H1 (cell line): ENCODE results near the gene ADGRB3. TPM values are rescaled to one million over a fixed set of nuclear protein-coding genes. Genes with fewer than 3 reads are reported as not detected.

Experiments
- CTCF ChIA-PET: fragments of 300-600 bp; sonication (Branson Sonifier 250); formaldehyde crosslinking; loops from one replicate; lab custom pipeline; 2021; ENCODE audit not compliant: partially characterized antibody; lab: Charles Lee
- POLR2A ChIA-PET: fragments of 300-600 bp; sonication (Branson Sonifier 250); formaldehyde crosslinking; loops from one replicate; lab custom pipeline; 2021; ENCODE audit warnings: inconsistent platforms; ENCODE audit not compliant: partially characterized antibody; lab: Charles Lee
- DNase-seq, 2 experiments: peaks; one replicate each; pipeline versions ENCODE4 v3.0.0 to v3.0.0-alpha.2; 2010 to 2022; ENCODE audit warnings: low spot score in 2 of 2, low read depth in 1 of 2, mixed read lengths in 1 of 2
- FAIRE-seq: peaks from 2 replicates; lab custom pipeline; 2011; peaks lifted over from hg19 to GRCh38; lab: Jason Lieb, UNC
- H2AFZ ChIP-seq: 2 replicates; pipeline ENCODE4 v1.8.1; 2012; ENCODE audit warnings: low read length, inconsistent platforms
- H2AK5ac ChIP-seq: 2 replicates; pipeline ENCODE4 v1.6.1; 2013; ENCODE audit warnings: low read depth, low read length
- H2BK120ac ChIP-seq: replicated peaks from 2 replicates; pipeline ENCODE3; 2013; ENCODE audit warnings: low read depth, low read length, inconsistent platforms
- H2BK12ac ChIP-seq: 2 replicates; pipeline ENCODE4 v1.6.1; 2013; ENCODE audit warnings: low read depth, low read length
- H2BK15ac ChIP-seq: 2 replicates; pipeline ENCODE4 v1.6.1; 2013; ENCODE audit warnings: low read length
- H2BK20ac ChIP-seq: 2 replicates; pipeline ENCODE4 v1.6.1; 2013; ENCODE audit warnings: low read length
- H2BK5ac ChIP-seq: 2 replicates; pipeline ENCODE4 v1.6.1; 2013; ENCODE audit warnings: low read depth, low read length
- H3K14ac ChIP-seq: 2 replicates; pipeline ENCODE4 v1.6.1; 2013; ENCODE audit warnings: inconsistent platforms; ENCODE audit not compliant: insufficient read length
- H3K18ac ChIP-seq: 2 replicates; pipeline ENCODE4 v1.6.1; 2013; ENCODE audit warnings: low read length; ENCODE audit errors: extremely low read depth
- H3K23ac ChIP-seq: 2 replicates; pipeline ENCODE4 v1.6.1; 2013; ENCODE audit warnings: inconsistent platforms; ENCODE audit not compliant: insufficient read length
- H3K23me2 ChIP-seq: 2 replicates; pipeline ENCODE4 v1.6.1; 2013; ENCODE audit warnings: low read depth, low read length
- H3K27ac ChIP-seq: 2 replicates; pipeline ENCODE4 v1.6.1; 2011; ENCODE audit warnings: low read depth, low read length, inconsistent platforms
- H3K27me3 ChIP-seq, 4 experiments: replicated peaks in 1 of 4; 1 replicate in 1 of 4; 2 replicates in 3 of 4; pipeline versions ENCODE4 v1.6.1 to v1.8.1; 2011 to 2013; ENCODE audit warnings: low read length in 3 of 4, mild to moderate bottlenecking in 3 of 4, inconsistent platforms in 2 of 4, mixed read lengths in 2 of 4, moderate library complexity in 1 of 4; ENCODE audit not compliant: control insufficient read depth in 3 of 4, insufficient read depth in 3 of 4; ENCODE audit errors: extremely low read depth in 1 of 4
- H3K36me3 ChIP-seq, 4 experiments: 2 replicates each; pipeline versions ENCODE4 v1.6.1 to v1.8.1; 2011 to 2013; ENCODE audit warnings: mild to moderate bottlenecking in 4 of 4, low read length in 3 of 4, moderate library complexity in 2 of 4, control low read depth in 1 of 4, inconsistent platforms in 1 of 4; ENCODE audit not compliant: insufficient read depth in 4 of 4, control insufficient read depth in 2 of 4
- H3K4ac ChIP-seq: replicated peaks from 2 replicates; pipeline ENCODE3; 2013; ENCODE audit warnings: low read length, low read depth, mixed read lengths, inconsistent platforms; ENCODE audit not compliant: insufficient read length
- H3K4me1 ChIP-seq, 4 experiments: replicated peaks in 1 of 4; 1 replicate in 1 of 4; 2 replicates in 3 of 4; pipeline versions ENCODE4 v1.6.1 to v1.8.1; 2011 to 2013; ENCODE audit warnings: low read length in 3 of 4, inconsistent platforms in 2 of 4, mixed read lengths in 1 of 4; ENCODE audit not compliant: insufficient read depth in 4 of 4, control insufficient read depth in 3 of 4
- H3K4me2 ChIP-seq, 2 experiments: 2 replicates each; pipeline versions ENCODE4 v1.6.1 to v1.8.1; 2011 to 2013; ENCODE audit warnings: low read depth in 2 of 2, low read length in 2 of 2, control low read depth in 1 of 2, inconsistent platforms in 1 of 2, mild to moderate bottlenecking in 1 of 2; ENCODE audit not compliant: insufficient read depth in 1 of 2
- H3K4me3 ChIP-seq, 4 experiments: fragments of 200-600, 300-600 bp in 1 of 4; sonication (generic), shearing (Covaris generic), sonication (Bioruptor Twin) in 1 of 4; 2 replicates each; pipeline versions ENCODE4 v1.5.1 to v1.8.1; 2011 to 2016; ENCODE audit warnings: low read length in 4 of 4, low read depth in 3 of 4, control low read depth in 2 of 4, inconsistent platforms in 2 of 4, mild to moderate bottlenecking in 2 of 4, mixed read lengths in 1 of 4, moderate library complexity in 1 of 4; ENCODE audit not compliant: insufficient read depth in 2 of 4; ENCODE audit errors: extremely low read depth in 1 of 4
- H3K56ac ChIP-seq: replicated peaks from 2 replicates; pipeline ENCODE3; 2013; ENCODE audit warnings: low read depth, mild to moderate bottlenecking, mixed read lengths, low read length, inconsistent platforms; ENCODE audit not compliant: insufficient read length
- H3K79me1 ChIP-seq: 2 replicates; pipeline ENCODE4 v1.6.1; 2013; ENCODE audit warnings: low read depth, low read length, control low read depth
- H3K79me2 ChIP-seq, 2 experiments: 2 replicates each; pipeline versions ENCODE4 v1.6.1 to v1.8.1; 2012 to 2013; ENCODE audit warnings: low read length in 2 of 2, mild to moderate bottlenecking in 2 of 2, inconsistent platforms in 1 of 2; ENCODE audit not compliant: insufficient read depth in 2 of 2, control insufficient read depth in 1 of 2
- H3K9ac ChIP-seq, 4 experiments: replicated peaks in 1 of 4; 1 replicate in 1 of 4; 2 replicates in 3 of 4; pipeline versions ENCODE4 v1.6.1 to v1.8.1; 2011 to 2013; ENCODE audit warnings: low read depth in 3 of 4, low read length in 3 of 4, control low read depth in 2 of 4, mild to moderate bottlenecking in 2 of 4, moderate library complexity in 2 of 4, inconsistent platforms in 1 of 4; ENCODE audit errors: extremely low read depth in 1 of 4
- H3K9me3 ChIP-seq, 2 experiments: 2 replicates each; pipeline versions ENCODE4 v1.6.1 to v1.8.1; 2012 to 2013; ENCODE audit warnings: mild to moderate bottlenecking in 2 of 2, moderate library complexity in 2 of 2, control low read depth in 1 of 2, inconsistent platforms in 1 of 2, low read depth in 1 of 2, low read length in 1 of 2, mixed read lengths in 1 of 2; ENCODE audit not compliant: insufficient read depth in 2 of 2
- H4K20me1 ChIP-seq, 2 experiments: replicated peaks in 1 of 2; 2 replicates each; pipeline versions ENCODE3 to v1.8.1; 2011 to 2013; ENCODE audit warnings: inconsistent platforms in 2 of 2, low read length in 2 of 2, mild to moderate bottlenecking in 1 of 2; ENCODE audit not compliant: insufficient read depth in 2 of 2, control insufficient read depth in 1 of 2
- H4K5ac ChIP-seq: 2 replicates; pipeline ENCODE4 v1.6.1; 2013; ENCODE audit warnings: low read length, low read depth, mixed read lengths, inconsistent platforms; ENCODE audit not compliant: insufficient read length
- H4K8ac ChIP-seq: 2 replicates; pipeline ENCODE4 v1.8.0; 2013; ENCODE audit warnings: mild to moderate bottlenecking, moderate library complexity, low read length, inconsistent platforms; ENCODE audit not compliant: insufficient read depth; ENCODE audit errors: extremely low read depth
- H4K91ac ChIP-seq: replicated peaks from 2 replicates; pipeline ENCODE3; 2013; ENCODE audit warnings: low read length, mixed read lengths, inconsistent platforms; ENCODE audit not compliant: insufficient read length
- CBX8 ChIP-seq: fragments of 300-800, 300-1000 bp; sonication (generic); IDR thresholded peaks from 2 replicates; pipeline ENCODE4 v1.7.1; 2016; ENCODE audit warnings: low read depth, low read length, borderline replicate concordance
- CHD2 ChIP-seq: IDR thresholded peaks from 2 replicates; pipeline ENCODE4 v1.6.1; 2012; ENCODE audit warnings: low read length, improper control_type of control experiment
- FOSL1 ChIP-seq: IDR thresholded peaks from 2 replicates; pipeline ENCODE4 v1.6.1; 2011; ENCODE audit warnings: mild to moderate bottlenecking, low read depth, low read length, moderate library complexity; ENCODE audit not compliant: insufficient read depth
- GABPA ChIP-seq: IDR thresholded peaks from 2 replicates; pipeline ENCODE4 v1.6.1; 2011; ENCODE audit warnings: mild to moderate bottlenecking, low read length, moderate library complexity, borderline replicate concordance; ENCODE audit not compliant: insufficient read depth
- JUND ChIP-seq: IDR thresholded peaks from 2 replicates; pipeline ENCODE4 v1.6.1; 2011; ENCODE audit warnings: mild to moderate bottlenecking, improper control_type of control experiment, low read length
- NANOG ChIP-seq: IDR thresholded peaks from 2 replicates; pipeline ENCODE4 v1.6.1; 2011; ENCODE audit warnings: low read length, low read depth, mild to moderate bottlenecking, inconsistent platforms; ENCODE audit not compliant: insufficient read depth, poor library complexity, severe bottlenecking
- POLR2A ChIP-seq, 2 experiments: IDR thresholded peaks; 1 replicate in 1 of 2; 2 replicates in 1 of 2; pipeline ENCODE4 v1.6.1; 2011; ENCODE audit warnings: low read depth in 2 of 2, low read length in 2 of 2, mild to moderate bottlenecking in 2 of 2; ENCODE audit errors: control extremely low read depth in 1 of 2
- RAD21 ChIP-seq, 2 experiments: IDR thresholded peaks in 1 of 2; conservative IDR thresholded peaks in 1 of 2; 2 replicates each; pipeline ENCODE4 v1.6.1; 2011; ENCODE audit warnings: low read depth in 2 of 2, low read length in 2 of 2, improper control_type of control experiment in 1 of 2, inconsistent platforms in 1 of 2, mild to moderate bottlenecking in 1 of 2, moderate library complexity in 1 of 2
- RBBP5 ChIP-seq: IDR thresholded peaks from 2 replicates; pipeline ENCODE4 v1.7.1; 2012; ENCODE audit warnings: low read depth, mild to moderate bottlenecking, inconsistent platforms, low read length, moderate library complexity, borderline replicate concordance
- RFX5 ChIP-seq: IDR thresholded peaks from 2 replicates; pipeline ENCODE4 v1.6.1; 2011; ENCODE audit warnings: low read depth, low read length, improper control_type of control experiment, borderline replicate concordance
- RNF2 ChIP-seq: fragments of 200-900, 300-1000 bp; sonication (generic); IDR thresholded peaks from 2 replicates; pipeline ENCODE4 v1.7.1; 2016; ENCODE audit warnings: borderline replicate concordance, low read depth, mild to moderate bottlenecking, antibody characterized with exemption, low read length; ENCODE audit not compliant: poor library complexity, severe bottlenecking; ENCODE audit errors: missing control alignments
- RXRA ChIP-seq: IDR thresholded peaks from 2 replicates; pipeline ENCODE4 v1.6.1; 2011; ENCODE audit warnings: low read depth, mild to moderate bottlenecking, low read length, moderate library complexity; ENCODE audit not compliant: insufficient read depth
- YY1 ChIP-seq: IDR thresholded peaks from 2 replicates; pipeline ENCODE4 v1.6.1; 2011; ENCODE audit warnings: low read depth, mild to moderate bottlenecking, low read length
- ZNF274 ChIP-seq: IDR thresholded peaks from 2 replicates; pipeline ENCODE4 v1.7.0; 2012; ENCODE audit warnings: low read length, borderline replicate concordance; ENCODE audit errors: extremely low read depth
- WGBS, 2 experiments: shearing (Covaris generic) in 1 of 2; methylation state at CpG; one replicate each; pipeline versions ENCODE4 v1.1.6 to v1.1.7; 2013 to 2015; ENCODE audit warnings: low lambda C conversion rate in 2 of 2, mixed read lengths in 2 of 2, inconsistent platforms in 1 of 2, low coverage in 1 of 2, missing lambda C conversion rate in 1 of 2; ENCODE audit not compliant: insufficient replicate concordance in 2 of 2, insufficient coverage in 1 of 2, insufficient read length in 1 of 2; ENCODE audit errors: extremely low coverage in 1 of 2, missing lambda C conversion rate in 1 of 2; 5-methylcytosine and 5-hydroxymethylcytosine counted together
- polyA plus RNA-seq, 7 experiments: library from polyadenylated mRNA; depleted of rRNA in 3 of 7; stranded (reverse) in 5 of 7; unstranded in 2 of 7; fragments of >200 nt in 5 of 7; fragments of 200-250 nt in 2 of 7; gene quantifications; 1 replicate in 5 of 7; 2 replicates in 1 of 7; 4 replicates in 1 of 7; pipeline versions ENCODE4 v1.2.1 to v1.2.3, GENCODE V29; 2011 to 2013; ENCODE audit warnings: missing spikeins in 2 of 7, mixed read lengths in 2 of 7
- total RNA-seq: library from RNA; stranded (reverse); fragmentation: NEBNext Ultra II Directional; extraction: Animal tissue kit (Norgen Biotek cat#: 25700); gene quantifications from 2 replicates; pipeline ENCODE4 v1.2.1, GENCODE V29; 2021

The ADGRB3 gene
- total and polyA plus RNA-seq, 2 of the 8 experiments (the other 6 are each of a cell fraction or from before 2014, with no cell fraction given), result 0.35 to 1.2 TPM

- H2BK120ac ChIP-seq, result no peak overlapping the region
- POLR2A ChIA-PET, result no interaction called here
- H2AFZ ChIP-seq, result 0 out of 2 replicates have a peak overlapping the region, but pooled peaks have one; percentile 11
- FAIRE-seq, result no peak
- H3K23me2 ChIP-seq, result no peaks in the 10 kb centered on the region
- no peak overlapping the region for H3K4me2 ChIP-seq
- H3K56ac ChIP-seq, result no peak overlapping the region
- no peaks in the 10 kb centered on the region for H3K27me3 ChIP-seq
- H3K27ac ChIP-seq, result no peak overlapping the region
- H3K9me3 ChIP-seq, result no peaks in the 10 kb centered on the region
- H3K79me2 ChIP-seq, result no peaks in the 10 kb centered on the region
- no peak overlapping the region for H3K9ac ChIP-seq
- H3K23ac ChIP-seq, result no peak overlapping the region
- no peak overlapping the region for H3K4ac ChIP-seq
- WGBS, 2 experiments, result 87% methylated on average over 1 of the region's 1 CpG; no CpG with 5 or more reads in 1 of the 2 experiments
- no peak overlapping the region for H3K14ac ChIP-seq
- H3K79me1 ChIP-seq, result no peaks in the 10 kb centered on the region
- H2AK5ac ChIP-seq, result no peak overlapping the region
- no peaks in the 10 kb centered on the region for H4K20me1 ChIP-seq
- no peak overlapping the region for H4K8ac ChIP-seq
- CTCF ChIA-PET, result no interaction called here
- no peak overlapping the region for H2BK20ac ChIP-seq
- no peak overlapping the region for H3K18ac ChIP-seq
- H2BK12ac ChIP-seq, result no peak overlapping the region
- H3K4me1 ChIP-seq, result 0 out of 7 replicates have a peak, but pooled peaks cover 0 to 2% (median 0%) of the 10 kb centered on the region in 4 experiments
- H4K5ac ChIP-seq, result no peak overlapping the region
- no peak overlapping the region for H2BK15ac ChIP-seq
- no peak overlapping the region for H2BK5ac ChIP-seq
- no peaks in the 10 kb centered on the region for H3K36me3 ChIP-seq
- no peak overlapping the region for H4K91ac ChIP-seq
- H3K4me3 ChIP-seq, result no peak overlapping the region
- DNase-seq, result no peak
- TF ChIP-seq YY1, result no peak
- TF ChIP-seq GABPA, result no peak
- TF ChIP-seq CHD2, result no peak
- no peak for TF ChIP-seq RNF2
- TF ChIP-seq NANOG, result no peak
- no peak for TF ChIP-seq RFX5
- TF ChIP-seq CBX8, result no peak
- no peak for TF ChIP-seq JUND
- no peak for TF ChIP-seq RAD21 (IDR thresholded peaks at IDR 0.05 in 1 of 2, conservative IDR thresholded peaks at IDR 0.05 in 1 of 2; ENCODE audit: low read depth in 2 of 2, low read length in 2 of 2)
- no peak for TF ChIP-seq RXRA
- no peak for TF ChIP-seq RBBP5
- TF ChIP-seq POLR2A (IDR thresholded peaks at IDR 0.05; ENCODE audit: control extremely low read depth in 1 of 2, low read depth in 2 of 2, low read length in 2 of 2), result no peak
- no peak for TF ChIP-seq FOSL1
- TF ChIP-seq ZNF274, result no peak
These were observed 54.8 kb downstream of the ADGRB3 start for GRCh38 chr6:68689910-68690309.
